PC-3 (cell line): Measurements from ENCODE around the gene RUFY4.

Experiments
- CTCF ChIP-seq: fragments of 300-600 bp; sonication (generic); conservative IDR thresholded peaks from 2 replicates; pipeline ENCODE4 v1.5.1; 2017; ENCODE audit warnings: antibody characterized with exemption, low read depth, mild to moderate bottlenecking, low read length
- EZH2 ChIP-seq: fragments of 300-600 bp; sonication (generic); IDR thresholded peaks from one replicate; pipeline ENCODE4 v1.6.1; 2017; ENCODE audit warnings: antibody characterized with exemption, mild to moderate bottlenecking, low read length; ENCODE audit not compliant: unreplicated experiment
- EZH2phosphoT487 ChIP-seq: fragments of 300-600 bp; sonication (generic); IDR thresholded peaks from 2 replicates; pipeline ENCODE4 v1.6.1; 2018; ENCODE audit warnings: mild to moderate bottlenecking, antibody characterized with exemption, low read length, borderline replicate concordance

GRCh38 chr2:218051903-218052302 lies 17.1 kb upstream of the RUFY4 start:
- TF ChIP-seq CTCF: no peak
- TF ChIP-seq EZH2phosphoT487: no peak
- no peak for TF ChIP-seq EZH2
